Lower lobe of right lung (tissue), 2 donors: ENCODE measurements around the gene IGFL4. TPM values are rescaled to one million over a fixed set of nuclear protein-coding genes. Genes with fewer than 3 reads are reported as not detected.

Source experiments
- ATAC-seq, 2 donors: fragments of 200-7000 bp; cut with Tn5 transposase; one replicate each; pipeline ENCODE4 v1.9.1; 2020 to 2022; ENCODE audit warnings: mild to moderate bottlenecking in 2 of 2, moderate library complexity in 2 of 2
- DNase-seq: peaks from one replicate; pipeline ENCODE4 v3.0.0-alpha.2; 2020
- H3K27ac ChIP-seq: fragments of 200-600 bp; one replicate; pipeline ENCODE4 v1.8.0; 2022
- H3K27me3 ChIP-seq: fragments of 200-600 bp; one replicate; pipeline ENCODE4 v1.8.0; 2022; ENCODE audit warnings: low read depth
- H3K36me3 ChIP-seq: fragments of 200-600 bp; one replicate; pipeline ENCODE4 v1.8.0; 2022; ENCODE audit warnings: mild to moderate bottlenecking
- H3K4me1 ChIP-seq: fragments of 200-600 bp; one replicate; pipeline ENCODE4 v1.8.0; 2022
- H3K4me3 ChIP-seq: fragments of 200-600 bp; one replicate; pipeline ENCODE4 v1.8.0; 2022; ENCODE audit warnings: mild to moderate bottlenecking
- H3K9me3 ChIP-seq: fragments of 200-600 bp; one replicate; pipeline ENCODE4 v1.8.0; 2022
- CTCF ChIP-seq: fragments of 200-600 bp; IDR thresholded peaks from one replicate; pipeline ENCODE4 v1.8.0; 2022; ENCODE audit warnings: antibody characterized with exemption, mild to moderate bottlenecking
- intact Hi-C: fragments of 100-400 bp; cut with DNase I; formaldehyde crosslinking; loops from one replicate; pipeline ENCODE4 v1.11.0; 2022
- total RNA-seq: library from RNA; stranded (reverse); fragmentation: NEBNext Ultra II Directional; extraction: Animal tissue kit (Norgen Biotek cat#: 25700); gene quantifications from one replicate; pipeline ENCODE4 v1.2.1, GENCODE V29; 2021
- donor health status: DM: no; HTN: yes; CAD: no; lungs with severe emphysema.

The IGFL4 gene
- total RNA-seq, 1 donor from 2014 or later: not detected

DNA sequence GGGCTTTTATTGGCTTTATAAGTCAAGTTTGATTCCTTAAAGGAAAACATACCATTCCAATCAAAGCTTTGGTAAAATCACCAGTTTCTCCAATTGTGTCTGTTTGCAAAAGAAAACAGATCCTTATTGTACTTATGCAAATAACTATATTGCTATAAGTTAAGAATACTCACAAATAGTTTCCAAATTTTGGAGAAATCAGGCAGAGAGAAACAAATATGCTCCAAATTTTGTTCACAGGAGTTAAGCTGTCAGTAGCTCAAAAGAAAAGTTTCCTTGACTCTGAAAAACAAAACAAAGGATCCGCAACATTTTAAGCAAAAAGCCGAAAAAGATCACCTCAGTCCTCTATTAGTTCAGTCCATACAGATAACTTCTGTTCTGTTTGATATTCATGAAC is 19.2 kb upstream of the IGFL4 start:
- intact Hi-C loops: no loop called here
- Histone ChIP-seq H3K36me3 (no peaks in the 10 kb centered on the region), H3K4me1 (no peaks in the 10 kb centered on the region), H3K27ac (no peak overlapping the region), H3K27me3 (peaks cover 45% of the 10 kb centered on the region), H3K9me3 (no peaks in the 10 kb centered on the region), H3K4me3 (no peak overlapping the region)
- no peak for TF ChIP-seq CTCF
- ATAC-seq (no peak), DNase-seq (no peak)

DNA sequence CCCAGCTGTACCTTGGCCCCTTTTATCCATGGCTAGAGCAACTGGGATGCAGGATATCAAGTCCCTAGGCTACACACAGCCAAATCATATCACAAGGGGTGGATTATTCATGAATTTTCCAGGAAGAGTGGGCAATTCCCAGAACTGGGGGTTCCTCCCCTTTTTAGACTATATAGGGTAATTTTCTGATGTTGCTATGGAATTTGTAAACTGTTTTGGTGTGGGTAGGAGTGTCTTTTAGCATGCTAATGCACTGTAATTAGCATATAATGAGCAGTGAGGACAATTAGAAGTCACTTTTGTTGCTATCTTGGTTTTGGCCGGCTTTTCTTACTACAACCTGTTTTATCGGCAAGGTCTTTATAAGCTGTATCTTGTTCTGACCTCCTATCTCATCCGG is 18.0 kb upstream of the IGFL4 start:
- intact Hi-C loops: no loop called here
- TF ChIP-seq CTCF: no peak
- Histone ChIP-seq H3K4me3 (no peak overlapping the region), H3K36me3 (no peaks in the 10 kb centered on the region), H3K27me3 (peaks cover 37% of the 10 kb centered on the region), H3K9me3 (no peaks in the 10 kb centered on the region), H3K4me1 (no peaks in the 10 kb centered on the region), H3K27ac (no peak overlapping the region)
- DNase-seq (no peak), ATAC-seq (no peak)

DNA sequence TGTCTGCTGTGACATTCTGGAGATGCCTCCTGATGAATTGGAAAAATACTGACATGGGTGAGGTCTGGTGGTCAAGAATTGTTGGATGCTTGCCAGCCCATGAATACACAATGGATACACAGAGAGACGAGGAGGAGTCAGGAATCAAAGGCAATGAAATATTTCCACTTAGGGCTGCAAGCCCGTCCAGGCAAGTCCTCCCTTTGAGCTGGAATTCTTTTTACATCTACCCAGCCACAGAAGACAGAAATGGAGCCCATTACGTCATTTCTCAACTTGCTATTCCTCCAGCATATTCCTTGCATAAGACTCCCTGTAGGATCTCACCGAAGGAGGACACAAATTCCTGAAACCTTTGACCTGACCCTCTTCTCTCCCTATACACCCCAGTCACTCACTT is 15.7 kb upstream of the IGFL4 start:
- intact Hi-C loops: no loop called here
- TF ChIP-seq CTCF: no peak
- DNase-seq (no peak), ATAC-seq (no peak)
- Histone ChIP-seq H3K4me1 (no peaks in the 10 kb centered on the region), H3K27ac (no peak overlapping the region), H3K27me3 (peaks cover 24% of the 10 kb centered on the region), H3K36me3 (no peaks in the 10 kb centered on the region), H3K9me3 (no peaks in the 10 kb centered on the region), H3K4me3 (no peak overlapping the region)

DNA sequence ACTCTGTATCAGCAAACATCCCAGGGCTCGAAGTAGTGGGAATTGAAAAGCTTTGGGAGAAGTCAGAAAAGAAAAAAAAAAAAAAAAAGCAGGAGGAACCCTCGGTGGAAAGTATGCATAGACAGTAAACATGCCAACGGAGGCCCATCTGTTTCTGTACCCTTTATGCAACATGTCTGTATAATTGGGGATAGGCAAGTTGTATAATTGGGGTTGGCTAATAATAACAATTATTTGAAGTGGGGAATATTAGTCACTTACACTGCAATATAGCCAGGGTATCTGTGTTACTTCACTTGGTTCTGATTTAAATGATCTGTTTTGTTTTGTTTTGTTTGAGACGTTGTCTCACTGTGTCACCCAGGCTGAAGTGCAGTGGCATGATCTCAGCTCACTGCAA is 12.1 kb upstream of the IGFL4 start:
- H3K4me3 ChIP-seq: no peak overlapping the region
- peaks cover 28% of the 10 kb centered on the region for H3K27me3 ChIP-seq
- H3K36me3 ChIP-seq: no peaks in the 10 kb centered on the region
- DNase-seq (no peak), ATAC-seq (no peak)
- no peaks in the 10 kb centered on the region for H3K4me1 ChIP-seq
- no peak overlapping the region for H3K27ac ChIP-seq
- no peaks in the 10 kb centered on the region for H3K9me3 ChIP-seq
- TF ChIP-seq CTCF: no peak
- intact Hi-C loops: no loop called here

DNA sequence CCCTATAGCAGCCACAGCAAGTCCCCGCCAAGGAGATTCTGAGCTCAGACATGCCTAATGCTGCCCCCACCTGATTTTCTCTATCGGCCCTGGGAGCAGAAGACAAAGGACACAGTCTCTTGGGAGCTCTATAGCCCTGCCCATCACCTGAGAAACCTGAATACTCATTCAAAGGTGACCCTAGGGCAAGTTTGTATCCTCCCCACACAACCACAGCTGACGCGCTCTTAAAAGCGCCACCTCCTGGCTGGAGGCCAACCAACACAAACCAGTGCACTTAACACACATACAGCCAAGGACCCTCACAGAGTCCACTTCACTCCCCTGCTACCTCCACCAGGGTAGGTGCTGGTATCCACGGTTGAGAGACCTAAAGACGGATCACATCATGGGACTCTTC is 8.8 kb upstream of the IGFL4 start:
- intact Hi-C loops: no loop called here
- peaks cover 18% of the 10 kb centered on the region for H3K27me3 ChIP-seq
- TF ChIP-seq CTCF: no peak
- DNase-seq: no peak
- ATAC-seq: no peak
- no peak overlapping the region for H3K4me3 ChIP-seq
- H3K9me3 ChIP-seq: no peaks in the 10 kb centered on the region
- H3K27ac ChIP-seq: no peak overlapping the region
- no peaks in the 10 kb centered on the region for H3K4me1 ChIP-seq
- H3K36me3 ChIP-seq: no peaks in the 10 kb centered on the region

DNA sequence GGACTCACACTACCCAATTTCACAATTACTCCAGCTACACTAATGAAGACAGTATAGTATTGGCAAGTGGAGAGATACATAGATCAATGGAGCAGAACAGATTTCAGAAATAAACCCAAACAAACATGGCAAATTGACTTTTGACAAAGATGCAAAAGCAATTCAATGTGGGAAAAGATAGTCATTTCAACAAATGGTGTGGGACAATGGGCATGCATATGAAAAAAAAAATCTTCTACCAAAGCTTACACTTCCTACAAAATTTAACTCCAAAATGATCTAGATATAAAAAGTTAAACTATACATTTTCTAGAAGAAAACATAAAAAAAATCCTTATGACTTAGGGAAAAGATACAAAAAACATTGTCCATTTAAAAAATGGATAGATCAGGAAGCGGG is 2.7 kb upstream of the IGFL4 start:
- Histone ChIP-seq H3K9me3 (no peaks in the 10 kb centered on the region), H3K36me3 (no peaks in the 10 kb centered on the region), H3K27me3 (peaks cover 33% of the 10 kb centered on the region), H3K4me1 (no peaks in the 10 kb centered on the region), H3K4me3 (no peak overlapping the region), H3K27ac (no peak overlapping the region)
- intact Hi-C loops: no loop called here
- ATAC-seq (no peak), DNase-seq (no peak)
- TF ChIP-seq CTCF: no peak
